Measurements from ENCODE around the gene AZU1. TPM values are rescaled to one million over a fixed set of nuclear protein-coding genes. Genes with fewer than 3 reads are reported as not detected.

AZU1 gene
- total RNA-seq, 1 experiment from 2014 or later, result 1.6 TPM

DNA sequence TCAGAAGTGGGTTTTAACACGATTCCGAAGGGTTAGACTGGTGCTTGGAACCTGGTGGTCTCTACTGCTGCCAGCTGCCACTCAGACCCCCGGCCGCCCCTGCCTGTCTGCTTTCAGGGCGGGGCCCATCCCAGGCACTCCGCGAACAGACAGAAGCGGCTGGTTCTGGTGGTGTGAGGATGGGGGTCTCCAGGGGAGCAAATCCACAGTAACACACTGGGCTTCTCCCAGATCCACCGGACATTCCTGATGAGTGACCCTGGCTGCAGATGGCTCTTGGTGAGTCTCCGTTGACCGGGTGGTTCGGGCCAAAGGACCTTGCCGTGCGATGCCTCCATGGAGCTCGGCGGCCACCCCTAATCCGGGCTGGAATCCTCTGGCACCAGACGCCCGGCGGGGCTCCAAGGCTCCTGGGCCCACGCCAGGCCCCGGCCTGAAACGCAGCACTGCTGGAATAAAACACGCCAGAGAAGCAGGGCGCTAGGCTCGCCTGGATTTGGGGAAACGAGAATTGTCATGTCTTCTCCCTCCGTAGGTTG, 32.5 kb upstream of the AZU1 start:
- no peaks in the 10 kb centered on the region for H3K9me3 ChIP-seq (ENCODE audit: control insufficient read depth, low read depth, low read length)
- H3K4ac ChIP-seq (ENCODE audit: low read depth, low read length), result no peak overlapping the region
- H2BK20ac ChIP-seq (ENCODE audit: low read depth, low read length, poor library complexity, severe bottlenecking), result no peak overlapping the region
- no peak overlapping the region for H2BK15ac ChIP-seq (ENCODE audit: low read depth, low read length)
- H3K27ac Mint-ChIP-seq, result no peak overlapping the region
- peaks cover 19 to 31% of the 10 kb centered on the region in 2 experiments for H3K4me1 Mint-ChIP-seq
- no peaks in the 10 kb centered on the region for H3K27me3 Mint-ChIP-seq (ENCODE audit: low read depth)
- H2AK5ac ChIP-seq (ENCODE audit: insufficient read length, low read length), result no peak overlapping the region
- DNase-seq, result peak; percentile 32
- no peak overlapping the region for H2BK5ac ChIP-seq (ENCODE audit: insufficient read length, low read length)
- no peak overlapping the region for H4K91ac ChIP-seq (ENCODE audit: insufficient read length, low read depth, low read length)
- H4K5ac ChIP-seq (ENCODE audit: insufficient read length, low read depth, low read length), result no peak overlapping the region
- TF ChIP-seq, protein P1, sequence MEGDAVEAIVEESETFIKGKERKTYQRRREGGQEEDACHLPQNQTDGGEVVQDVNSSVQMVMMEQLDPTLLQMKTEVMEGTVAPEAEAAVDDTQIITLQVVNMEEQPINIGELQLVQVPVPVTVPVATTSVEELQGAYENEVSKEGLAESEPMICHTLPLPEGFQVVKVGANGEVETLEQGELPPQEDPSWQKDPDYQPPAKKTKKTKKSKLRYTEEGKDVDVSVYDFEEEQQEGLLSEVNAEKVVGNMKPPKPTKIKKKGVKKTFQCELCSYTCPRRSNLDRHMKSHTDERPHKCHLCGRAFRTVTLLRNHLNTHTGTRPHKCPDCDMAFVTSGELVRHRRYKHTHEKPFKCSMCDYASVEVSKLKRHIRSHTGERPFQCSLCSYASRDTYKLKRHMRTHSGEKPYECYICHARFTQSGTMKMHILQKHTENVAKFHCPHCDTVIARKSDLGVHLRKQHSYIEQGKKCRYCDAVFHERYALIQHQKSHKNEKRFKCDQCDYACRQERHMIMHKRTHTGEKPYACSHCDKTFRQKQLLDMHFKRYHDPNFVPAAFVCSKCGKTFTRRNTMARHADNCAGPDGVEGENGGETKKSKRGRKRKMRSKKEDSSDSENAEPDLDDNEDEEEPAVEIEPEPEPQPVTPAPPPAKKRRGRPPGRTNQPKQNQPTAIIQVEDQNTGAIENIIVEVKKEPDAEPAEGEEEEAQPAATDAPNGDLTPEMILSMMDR (conservative IDR thresholded peaks at IDR 0.05), result no peak
- H3K9ac ChIP-seq (ENCODE audit: extremely low read depth, insufficient read length, low read length), result no peak overlapping the region
- H3K27ac ChIP-seq (ENCODE audit: insufficient read length, low read depth, low read length), result no peak overlapping the region
- H2BK120ac ChIP-seq (ENCODE audit: low read depth, low read length, poor library complexity, severe bottlenecking), result no peak overlapping the region
- no peak overlapping the region for H3K14ac ChIP-seq (ENCODE audit: insufficient read depth, low read length)
- no peak overlapping the region for H4K8ac ChIP-seq (replicated peaks; ENCODE audit: insufficient read length, low read depth, low read length)
- no peak overlapping the region for H3K18ac ChIP-seq (ENCODE audit: insufficient read length, low read depth, low read length)
- no peaks in the 10 kb centered on the region; a peak in 1 of 5 replicates for H3K9me3 Mint-ChIP-seq
- peaks cover 9% of the 10 kb centered on the region for H3K23me2 ChIP-seq (ENCODE audit: insufficient read length, low read depth, low read length, poor library complexity, severe bottlenecking)
- H3K4me1 ChIP-seq (ENCODE audit: insufficient read depth, low read length), result no peaks in the 10 kb centered on the region; the same call in 1 of the 2 replicates
- peaks cover 4% of the 10 kb centered on the region for H4K20me1 ChIP-seq (ENCODE audit: control insufficient read depth, insufficient read depth, insufficient read length)
- no peak overlapping the region for H3K56ac ChIP-seq (ENCODE audit: insufficient read length, low read depth, low read length)
- no peak overlapping the region for H3K4me3 Mint-ChIP-seq
- WGBS (ENCODE audit: extremely low coverage, insufficient read length, low lambda C conversion rate), result no CpG with 5 or more reads among the region's 28 CpGs
- peaks cover 20% of the 10 kb centered on the region for H3K79me2 ChIP-seq (ENCODE audit: insufficient read depth, low read length)
- no peak overlapping the region for H3T11ph ChIP-seq (ENCODE audit: low read length)
- H3K36me3 Mint-ChIP-seq (ENCODE audit: insufficient read depth in 1 of 3, low read depth in 3 of 3), result peaks cover 15 to 19% (median 19%) of the 10 kb centered on the region in 3 experiments; a peak in 6 of 7 replicates
- H3K27me3 ChIP-seq (ENCODE audit: insufficient read depth, low read length), result no peaks in the 10 kb centered on the region
- no peak overlapping the region for H3K4me2 ChIP-seq (ENCODE audit: insufficient read depth, insufficient read length, low read length)
- H2BK12ac ChIP-seq (ENCODE audit: insufficient read length, low read depth, low read length), result no peak overlapping the region
- H3K79me1 ChIP-seq (ENCODE audit: insufficient read depth, low read depth, low read length, poor library complexity, severe bottlenecking), result no peaks in the 10 kb centered on the region
- no peak overlapping the region for H2AFZ ChIP-seq (ENCODE audit: low read length)
- no peak overlapping the region for H3K23ac ChIP-seq (ENCODE audit: insufficient read length, low read depth, low read length)
